ENCODE data around the gene FBXO7.

GRCh38 chr22:32527756-32528155 lies 53.1 kb downstream of the FBXO7 start:
- TF ChIP-seq CTCF (conservative IDR thresholded peaks at IDR 0.05; ENCODE audit: low read depth, low read length): no peak
- no peak for TF ChIP-seq CHD1 (IDR thresholded peaks at IDR 0.05; ENCODE audit: low read depth, low read length)
- no peak for TF ChIP-seq FOS (IDR thresholded peaks at IDR 0.05; ENCODE audit: low read depth, low read length)
- TF ChIP-seq POLR2A (IDR thresholded peaks at IDR 0.05; ENCODE audit: low read depth, low read length): no peak
- no peak for TF ChIP-seq USF2 (IDR thresholded peaks at IDR 0.05; ENCODE audit: low read depth, low read length)
- no peak for TF ChIP-seq MXI1 (IDR thresholded peaks at IDR 0.05; ENCODE audit: borderline replicate concordance, low read depth, low read length)
- TF ChIP-seq BHLHE40 (IDR thresholded peaks at IDR 0.05; ENCODE audit: low read depth, low read length): no peak
- TF ChIP-seq RFX5 (IDR thresholded peaks at IDR 0.05; ENCODE audit: low read depth, low read length): no peak
- TF ChIP-seq SMC3 (IDR thresholded peaks at IDR 0.05; ENCODE audit: low read depth, low read length): no peak
- no peak for TF ChIP-seq RAD21 (IDR thresholded peaks at IDR 0.05; ENCODE audit: low read length)
- TF ChIP-seq CEBPB (IDR thresholded peaks at IDR 0.05; ENCODE audit: low read depth, low read length): no peak
- TF ChIP-seq ELK1 (IDR thresholded peaks at IDR 0.05; ENCODE audit: borderline replicate concordance, low read depth, low read length): no peak
- TF ChIP-seq RCOR1 (IDR thresholded peaks at IDR 0.05; ENCODE audit: insufficient replicate concordance, low read length): no peak
